ENCODE data around the gene SDHA. TPM values are rescaled to one million over a fixed set of nuclear protein-coding genes. Genes with fewer than 3 reads are reported as not detected.
"Not testable (repeated sequence)": the region's sequence is repeated elsewhere in the genome, so short reads cannot be mapped to it uniquely, and the experiment has no call there.

The SDHA gene
- total RNA-seq, 1 experiment from 2014 or later = 163 TPM

GRCh38 chr5:208449-209114 lies 9.5 kb upstream of the SDHA start:
- Histone ChIP-seq H2AFZ (ENCODE audit: low read length) (no peak overlapping the region), H3F3A (ENCODE audit: low read length, unreplicated experiment) (no peaks in the 10 kb centered on the region), H3K36me3 (ENCODE audit: low read depth, low read length) (peaks cover 15% of the 10 kb centered on the region; the same call in 1 of the 2 replicates), H3K4me3 (ENCODE audit: low read length) (no peak overlapping the region), H3K4me1 (ENCODE audit: insufficient read depth, low read length) (peaks cover 25% of the 10 kb centered on the region), H3K27me3 (ENCODE audit: low read length) (no peaks in the 10 kb centered on the region), H3K9me2 (replicated peaks; ENCODE audit: low read length) (no peaks in the 10 kb centered on the region), H3K9ac (ENCODE audit: low read length) (peak overlapping the region; percentile 53), H4K20me1 (ENCODE audit: low read length) (peaks cover 4% of the 10 kb centered on the region; the same call in 1 of the 2 replicates), H3K79me2 (ENCODE audit: low read length) (peaks cover 51% of the 10 kb centered on the region), H3K9me3 (ENCODE audit: low read length) (no peaks in the 10 kb centered on the region), H3K27ac (ENCODE audit: low read length) (peak overlapping the region; percentile 73), H3K4me2 (ENCODE audit: low read length) (no peak overlapping the region; the same call in 1 of the 2 replicates)
- DNase-seq (no peak), ATAC-seq (no peak)
- ChIA-PET CTCF (no interaction called here), POLR2A (ENCODE audit: unreplicated experiment) (no interaction called here)
- BruUV-seq (replicated peaks) = no TSS peak
- no peak for TF ChIP-seq EZH2phosphoT487 (IDR thresholded peaks at IDR 0.05; ENCODE audit: borderline replicate concordance, low read length)
- TF ChIP-seq CTCF (conservative IDR thresholded peaks at IDR 0.05; ENCODE audit: low read depth, low read length) = no peak
- TF ChIP-seq EZH2 (IDR thresholded peaks at IDR 0.05; ENCODE audit: low read length, unreplicated experiment) = no peak
- intact Hi-C loops (cut with micrococcal nuclease) = no loop called here

DNA sequence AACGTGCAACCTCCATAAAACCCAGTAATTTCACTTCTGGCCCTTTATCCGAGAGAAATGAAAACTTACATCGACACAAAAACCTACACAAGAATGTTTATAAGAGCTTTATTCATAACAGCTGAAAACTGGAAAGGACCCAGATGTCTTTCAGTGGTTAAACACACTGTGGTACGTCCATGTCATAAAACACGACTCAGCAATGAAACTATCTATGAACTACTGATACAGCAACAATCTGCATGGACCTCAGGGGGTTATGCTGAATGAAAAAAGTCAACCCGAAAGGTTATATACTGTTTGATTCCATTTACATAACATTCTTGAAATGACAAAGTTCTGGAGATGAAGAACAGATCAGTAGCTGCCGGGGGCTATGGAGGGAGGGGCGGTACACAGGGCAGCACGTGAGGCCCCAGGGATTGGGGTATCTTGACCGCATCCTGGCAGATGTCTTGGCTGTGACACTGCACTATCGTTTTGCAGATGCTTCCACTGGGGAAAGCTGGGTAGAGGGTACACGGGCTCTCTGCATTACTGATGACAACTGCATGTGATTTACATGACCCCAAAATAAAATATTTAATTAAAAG lies 4.2 kb upstream of the SDHA start:
- H3K79me2 ChIP-seq (ENCODE audit: low read length) = peaks cover 49% of the 10 kb centered on the region
- H3K9me3 ChIP-seq (ENCODE audit: low read length) = no peaks in the 10 kb centered on the region
- peak overlapping the region; percentile 4; the same call in 1 of the 2 replicates for H3K27ac ChIP-seq (ENCODE audit: low read length)
- TF ChIP-seq EZH2phosphoT487 (IDR thresholded peaks at IDR 0.05; ENCODE audit: borderline replicate concordance, low read length) (no peak), EZH2 (IDR thresholded peaks at IDR 0.05; ENCODE audit: low read length, unreplicated experiment) (no peak), CTCF (conservative IDR thresholded peaks at IDR 0.05; ENCODE audit: low read depth, low read length) (no peak)
- DNase-seq (no peak), ATAC-seq (no peak)
- ChIA-PET POLR2A (ENCODE audit: unreplicated experiment) (no interaction called here), CTCF (no interaction called here)
- BruUV-seq (replicated peaks) = no TSS peak
- intact Hi-C loops (cut with micrococcal nuclease) = no loop called here
- no peaks in the 10 kb centered on the region for H3K27me3 ChIP-seq (ENCODE audit: low read length)
- H3K9ac ChIP-seq (ENCODE audit: low read length) = no peak overlapping the region
- no peaks in the 10 kb centered on the region for H3F3A ChIP-seq (ENCODE audit: low read length, unreplicated experiment)
- H3K4me2 ChIP-seq (ENCODE audit: low read length) = no peak overlapping the region
- no peaks in the 10 kb centered on the region for H3K9me2 ChIP-seq (replicated peaks; ENCODE audit: low read length)
- H3K4me1 ChIP-seq (ENCODE audit: insufficient read depth, low read length) = peaks cover 9% of the 10 kb centered on the region
- H4K20me1 ChIP-seq (ENCODE audit: low read length) = peaks cover 2% of the 10 kb centered on the region; the same call in 1 of the 2 replicates
- H3K36me3 ChIP-seq (ENCODE audit: low read depth, low read length) = peaks cover 5% of the 10 kb centered on the region
- H3K4me3 ChIP-seq (ENCODE audit: low read length) = no peak overlapping the region
- no peak overlapping the region for H2AFZ ChIP-seq (ENCODE audit: low read length)

DNA sequence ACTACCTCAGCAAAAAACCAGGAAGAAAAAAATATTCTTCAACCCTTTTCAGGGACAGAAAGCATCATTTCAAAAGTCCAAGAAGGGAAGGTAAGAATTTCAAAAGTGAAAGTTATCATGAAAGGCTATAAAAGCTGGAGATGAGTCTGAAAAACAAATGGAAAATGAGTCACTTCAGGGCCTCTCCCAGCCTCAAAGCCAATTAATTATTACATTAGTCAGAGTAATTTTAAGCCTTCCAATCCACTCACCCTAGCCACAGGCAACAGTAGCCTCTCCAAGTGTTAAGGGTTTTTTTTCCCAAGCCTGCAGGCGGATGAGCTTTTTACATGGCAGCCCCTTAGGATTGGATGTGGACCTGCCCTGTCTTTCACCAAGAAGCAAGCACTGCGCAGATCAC lies 2.9 kb upstream of the SDHA start:
- H2AFZ ChIP-seq (ENCODE audit: low read length); H3K27me3 ChIP-seq (ENCODE audit: low read length); BruUV-seq (replicated peaks); POLR2A ChIA-PET (ENCODE audit: unreplicated experiment); intact Hi-C loops (cut with micrococcal nuclease); H3K9me3 ChIP-seq (ENCODE audit: low read length); CTCF ChIA-PET; H3K36me3 ChIP-seq (ENCODE audit: low read depth, low read length); H3F3A ChIP-seq (ENCODE audit: low read length, unreplicated experiment); H3K9me2 ChIP-seq (replicated peaks; ENCODE audit: low read length): not testable (repeated sequence)
- ATAC-seq (peak; percentile 54), DNase-seq (peak; percentile 48)
- Histone ChIP-seq H3K9ac (ENCODE audit: low read length) (peak overlapping the region; percentile 46), H3K27ac (ENCODE audit: low read length) (peak overlapping the region; percentile 83), H3K4me1 (ENCODE audit: insufficient read depth, low read length) (peaks cover 16% of the 10 kb centered on the region), H3K79me2 (ENCODE audit: low read length) (peaks cover 53% of the 10 kb centered on the region), H4K20me1 (ENCODE audit: low read length) (peaks cover 15% of the 10 kb centered on the region), H3K4me2 (ENCODE audit: low read length) (peak overlapping the region; percentile 74), H3K4me3 (ENCODE audit: low read length) (peak overlapping the region; percentile 45; the same call in 1 of the 2 replicates)

- H3K4me2 ChIP-seq (ENCODE audit: low read length); ATAC-seq; H3K36me3 ChIP-seq (ENCODE audit: low read depth, low read length); H3K9me2 ChIP-seq (replicated peaks; ENCODE audit: low read length); H3K9me3 ChIP-seq (ENCODE audit: low read length); H2AFZ ChIP-seq (ENCODE audit: low read length); H3K4me3 ChIP-seq (ENCODE audit: low read length); H3K9ac ChIP-seq (ENCODE audit: low read length); CTCF ChIA-PET; intact Hi-C loops (cut with micrococcal nuclease); DNase-seq; BruUV-seq (replicated peaks); POLR2A ChIA-PET (ENCODE audit: unreplicated experiment); H3K27me3 ChIP-seq (ENCODE audit: low read length); H3F3A ChIP-seq (ENCODE audit: low read length, unreplicated experiment): not testable (repeated sequence)
- Histone ChIP-seq H3K27ac (ENCODE audit: low read length) (peak overlapping the region; percentile 73), H3K4me1 (ENCODE audit: insufficient read depth, low read length) (peaks cover 21% of the 10 kb centered on the region), H3K79me2 (ENCODE audit: low read length) (peaks cover 59% of the 10 kb centered on the region), H4K20me1 (ENCODE audit: low read length) (peaks cover 21% of the 10 kb centered on the region)
Measured at GRCh38 chr5:216076-216475, 2.0 kb upstream of the SDHA start.
